Activated naive CD8-positive, alpha-beta T cell treated with anti-CD3 and anti-CD28 coated beads, Interleukin-2, amount 10 ng/mL, durations not matched to agents 7 days and 5 days (primary cell): Measurements from ENCODE around the gene SBNO2. TPM values are rescaled to one million over a fixed set of nuclear protein-coding genes. Genes with fewer than 3 reads are reported as not detected.
A peak's percentile ranks its signal among the peaks of the same experiment; 100 is the strongest.

ENCODE experiments used
- ATAC-seq: fragments of 150-1000 bp; cut with Tn5 transposase; one replicate; pipeline ENCODE4 v1.10.0; 2021; ENCODE audit warnings: low read depth, moderate library complexity
- POLR2A ChIA-PET: fragments of 350-600 bp; sonication (Branson Sonifier 250); formaldehyde crosslinking; loops from one replicate; lab custom pipeline; 2021; ENCODE audit warnings: antibody characterized with exemption; lab: Charles Lee
- DNase-seq: peaks from one replicate; pipeline ENCODE4 v3.0.0; 2021
- H3K27ac Mint-ChIP-seq: one replicate; pipeline ENCODE4 v1.8.0; 2022; ENCODE audit warnings: mild to moderate bottlenecking, mixed read lengths
- H3K27me3 Mint-ChIP-seq: one replicate; pipeline ENCODE4 v1.8.0; 2022; ENCODE audit warnings: mild to moderate bottlenecking, moderate library complexity, mixed read lengths
- H3K36me3 Mint-ChIP-seq: one replicate; pipeline ENCODE4 v1.8.0; 2021; ENCODE audit warnings: mild to moderate bottlenecking, mixed read lengths
- H3K4me1 Mint-ChIP-seq: one replicate; pipeline ENCODE4 v1.8.0; 2021; ENCODE audit warnings: mixed read lengths
- H3K4me3 Mint-ChIP-seq: one replicate; pipeline ENCODE4 v1.8.0; 2022; ENCODE audit warnings: mild to moderate bottlenecking, moderate library complexity, mixed read lengths
- H3K9me3 Mint-ChIP-seq: one replicate; pipeline ENCODE4 v1.8.0; 2021; ENCODE audit warnings: mixed read lengths
- total RNA-seq, 2 experiments: library from RNA; stranded (reverse); gene quantifications; one replicate each; pipeline ENCODE4 v1.2.3, GENCODE V29; 2021

Gene SBNO2
- total RNA-seq, 2 experiments from 2014 or later, result 77.7 to 90.6 TPM

GRCh38 chr19:1106841-1107660 lies 67.0 kb downstream of the SBNO2 start:
- H3K9me3 Mint-ChIP-seq, result no peaks in the 10 kb centered on the region
- POLR2A ChIA-PET, result no interaction called here

GRCh38 chr19:1105873-1106840 lies 67.9 kb downstream of the SBNO2 start:
- ATAC-seq (no peak), DNase-seq (no peak)
- peaks cover 19% of the 10 kb centered on the region for H3K4me1 Mint-ChIP-seq
- H3K9me3 Mint-ChIP-seq, result no peaks in the 10 kb centered on the region
- H3K36me3 Mint-ChIP-seq, result no peaks in the 10 kb centered on the region
- H3K4me3 Mint-ChIP-seq, result peak overlapping the region; percentile 19
- H3K27me3 Mint-ChIP-seq, result no peaks in the 10 kb centered on the region
- POLR2A ChIA-PET, result interaction anchor here (1.9 kb wide), 1 partner anchor 27 kb away, joined by 6 read pairs; no protein-coding TSS in a partner anchor
- H3K27ac Mint-ChIP-seq, result no peak overlapping the region

More at GRCh38 chr19:1106841-1107660, 67.0 kb downstream of the SBNO2 start:
- DNase-seq (no peak), ATAC-seq (no peak)
- no peak overlapping the region for H3K27ac Mint-ChIP-seq
- peaks cover 12% of the 10 kb centered on the region for H3K4me1 Mint-ChIP-seq
- H3K27me3 Mint-ChIP-seq, result no peaks in the 10 kb centered on the region
- H3K36me3 Mint-ChIP-seq, result no peaks in the 10 kb centered on the region
- H3K4me3 Mint-ChIP-seq, result no peak overlapping the region

GRCh38 chr19:1105008-1105872 lies 68.8 kb downstream of the SBNO2 start:
- H3K9me3 Mint-ChIP-seq, result no peaks in the 10 kb centered on the region
- no peaks in the 10 kb centered on the region for H3K27me3 Mint-ChIP-seq
- DNase-seq (no peak), ATAC-seq (no peak)
- H3K36me3 Mint-ChIP-seq, result no peaks in the 10 kb centered on the region
- H3K4me1 Mint-ChIP-seq, result peaks cover 21% of the 10 kb centered on the region
- H3K27ac Mint-ChIP-seq, result peak overlapping the region; percentile 42
- POLR2A ChIA-PET, result interaction anchor here (1.1 to 1.9 kb wide), 4 partner anchors 25 to 38 kb away, joined by 3 to 12 read pairs (median 5); partner anchors contain the start of gene ARHGAP45
- H3K4me3 Mint-ChIP-seq, result peak overlapping the region; percentile 79

GRCh38 chr19:1104311-1105007 lies 69.6 kb downstream of the SBNO2 start:
- peak overlapping the region; percentile 42 for H3K27ac Mint-ChIP-seq
- H3K4me3 Mint-ChIP-seq, result peak overlapping the region; percentile 79
- H3K9me3 Mint-ChIP-seq, result peaks cover 3% of the 10 kb centered on the region
- H3K27me3 Mint-ChIP-seq, result no peaks in the 10 kb centered on the region
- peaks cover 2% of the 10 kb centered on the region for H3K36me3 Mint-ChIP-seq
- peak; percentile 86 for DNase-seq
- ATAC-seq, result peak; percentile 32
- POLR2A ChIA-PET, result interaction anchor here (0.5 to 2.5 kb wide), 11 partner anchors 23 to 162 kb away, joined by 3 to 13 read pairs (median 4); partner anchors contain the start of gene ARHGAP45
- peaks cover 25% of the 10 kb centered on the region for H3K4me1 Mint-ChIP-seq

GRCh38 chr19:1103708-1104310 lies 70.3 kb downstream of the SBNO2 start, which contains the start of gene GPX4:
TSS of gene GPX4 (plus strand) at chr19:1103994. CDS start at chr19:1104044, 50 bp downstream.
- peak within 1 kb of the TSS; percentile 80 for H3K27ac Mint-ChIP-seq
- POLR2A ChIA-PET, result interaction anchor here (0.6 to 2.5 kb wide), 13 partner anchors 22 to 165 kb away, joined by 3 to 13 read pairs (median 4); partner anchors contain the start of genes ABCA7, ARHGAP45, CIRBP and WDR18
- peak within 1 kb of the TSS; percentile 79 for H3K4me3 Mint-ChIP-seq
- H3K36me3 Mint-ChIP-seq, result peaks cover 3% of the 10 kb centered on the region
- H3K9me3 Mint-ChIP-seq, result peaks cover 3% of the 10 kb centered on the region
- ATAC-seq, result peak; percentile 86
- peaks cover 27% of the 10 kb centered on the region for H3K4me1 Mint-ChIP-seq
- H3K27me3 Mint-ChIP-seq, result no peaks in the 10 kb centered on the region
- DNase-seq, result peak; percentile 96

GRCh38 chr19:1103132-1103707 lies 70.8 kb downstream of the SBNO2 start:
- DNase-seq (no peak), ATAC-seq (peak; percentile 0)
- no peaks in the 10 kb centered on the region for H3K27me3 Mint-ChIP-seq
- POLR2A ChIA-PET, result interaction anchor here (1.2 to 2.5 kb wide), 7 partner anchors 26 to 166 kb away, joined by 3 to 18 read pairs (median 7); partner anchors contain the start of genes ABCA7, ARHGAP45, CIRBP and WDR18
- H3K4me3 Mint-ChIP-seq, result peak overlapping the region; percentile 61
- peak overlapping the region; percentile 80 for H3K27ac Mint-ChIP-seq
- H3K36me3 Mint-ChIP-seq, result peaks cover 5% of the 10 kb centered on the region
- H3K4me1 Mint-ChIP-seq, result peaks cover 29% of the 10 kb centered on the region
- peaks cover 3% of the 10 kb centered on the region for H3K9me3 Mint-ChIP-seq

GRCh38 chr19:1102407-1103131 lies 71.5 kb downstream of the SBNO2 start:
- ATAC-seq (no peak), DNase-seq (peak; percentile 46)
- H3K27ac Mint-ChIP-seq, result peak overlapping the region; percentile 80
- POLR2A ChIA-PET, result interaction anchor here (0.6 to 2.5 kb wide), 9 partner anchors 15 to 167 kb away, joined by 3 to 18 read pairs (median 5); partner anchors contain the start of genes ABCA7, ARHGAP45, CIRBP and WDR18
- H3K36me3 Mint-ChIP-seq, result peaks cover 5% of the 10 kb centered on the region
- H3K9me3 Mint-ChIP-seq, result peaks cover 3% of the 10 kb centered on the region
- no peaks in the 10 kb centered on the region for H3K27me3 Mint-ChIP-seq
- peak overlapping the region; percentile 61 for H3K4me3 Mint-ChIP-seq
- H3K4me1 Mint-ChIP-seq, result peaks cover 34% of the 10 kb centered on the region

- H3K4me3 Mint-ChIP-seq, result peak overlapping the region; percentile 63
- DNase-seq (no peak), ATAC-seq (no peak)
- H3K9me3 Mint-ChIP-seq, result peaks cover 3% of the 10 kb centered on the region
- H3K27me3 Mint-ChIP-seq, result no peaks in the 10 kb centered on the region
- POLR2A ChIA-PET, result interaction anchor here (0.6 to 2.5 kb wide), 7 partner anchors 11 to 75 kb away, joined by 3 to 18 read pairs (median 4); partner anchors contain the start of genes ARHGAP45 and CNN2
- peak overlapping the region; percentile 87 for H3K27ac Mint-ChIP-seq
- peaks cover 36% of the 10 kb centered on the region for H3K4me1 Mint-ChIP-seq
- H3K36me3 Mint-ChIP-seq, result peaks cover 5% of the 10 kb centered on the region
Measured at GRCh38 chr19:1101337-1101698, 72.8 kb downstream of the SBNO2 start.

- Mint-ChIP-seq H3K27me3 (no peaks in the 10 kb centered on the region), H3K27ac (peak overlapping the region; percentile 25), H3K4me3 (no peak overlapping the region), H3K4me1 (peaks cover 46% of the 10 kb centered on the region), H3K36me3 (peaks cover 10% of the 10 kb centered on the region), H3K9me3 (peaks cover 3% of the 10 kb centered on the region)
- no peak for ATAC-seq
- POLR2A ChIA-PET, result interaction anchor here (0.9 to 1.7 kb wide), 2 partner anchors 10 to 20 kb away, joined by 3 to 8 read pairs; no protein-coding TSS in a partner anchor
- no peak for DNase-seq
Measured at GRCh38 chr19:1098177-1099051, 75.7 kb downstream of the SBNO2 start.

- Mint-ChIP-seq H3K27me3 (no peaks in the 10 kb centered on the region), H3K4me3 (no peak overlapping the region), H3K36me3 (peaks cover 14% of the 10 kb centered on the region), H3K9me3 (peaks cover 3% of the 10 kb centered on the region), H3K27ac (no peak overlapping the region), H3K4me1 (peaks cover 43% of the 10 kb centered on the region)
- POLR2A ChIA-PET, result interaction anchor here (0.9 to 1.7 kb wide), 2 partner anchors 9 to 19 kb away, joined by 3 to 8 read pairs; no protein-coding TSS in a partner anchor
- DNase-seq, result no peak
- ATAC-seq, result no peak
Measured at GRCh38 chr19:1097810-1098176, 76.3 kb downstream of the SBNO2 start.
